NCI-H748 (cell line): ENCODE data around the gene ACSS2.
"Not testable (repeated sequence)": the region's sequence is repeated elsewhere in the genome, so short reads cannot be mapped to it uniquely, and the experiment has no call there.

Source experiments
- DNase-seq: peaks from one replicate; lab custom pipeline; 2025; ENCODE audit not compliant: unreplicated experiment; lab: John Stamatoyannopoulos, UW

ACSS2 gene

DNA sequence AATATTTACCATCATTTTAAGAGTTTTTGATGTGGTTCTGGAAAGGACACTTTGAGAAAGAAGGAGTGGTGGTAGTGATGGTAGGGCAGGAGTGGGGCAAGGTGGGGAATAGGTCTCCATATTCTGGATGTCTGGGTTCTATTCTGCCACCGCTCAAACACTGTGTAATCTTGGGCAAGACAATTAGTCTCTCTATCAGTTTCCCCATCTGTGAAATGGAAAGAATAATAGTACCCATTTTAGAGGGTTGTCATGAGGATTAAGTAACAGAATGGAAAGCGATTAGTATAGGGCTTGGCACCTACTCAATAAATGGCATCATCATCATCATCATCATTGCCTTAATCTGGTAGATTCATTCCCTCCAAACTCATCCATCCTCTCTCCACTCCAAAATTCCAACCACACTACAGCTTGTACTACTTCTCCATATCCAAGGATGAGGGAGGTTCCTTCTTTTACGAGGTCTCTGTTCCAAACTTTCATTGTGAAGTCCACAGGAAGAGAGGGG, 2.8 kb upstream of the ACSS2 start:
- DNase-seq: no peak

DNA sequence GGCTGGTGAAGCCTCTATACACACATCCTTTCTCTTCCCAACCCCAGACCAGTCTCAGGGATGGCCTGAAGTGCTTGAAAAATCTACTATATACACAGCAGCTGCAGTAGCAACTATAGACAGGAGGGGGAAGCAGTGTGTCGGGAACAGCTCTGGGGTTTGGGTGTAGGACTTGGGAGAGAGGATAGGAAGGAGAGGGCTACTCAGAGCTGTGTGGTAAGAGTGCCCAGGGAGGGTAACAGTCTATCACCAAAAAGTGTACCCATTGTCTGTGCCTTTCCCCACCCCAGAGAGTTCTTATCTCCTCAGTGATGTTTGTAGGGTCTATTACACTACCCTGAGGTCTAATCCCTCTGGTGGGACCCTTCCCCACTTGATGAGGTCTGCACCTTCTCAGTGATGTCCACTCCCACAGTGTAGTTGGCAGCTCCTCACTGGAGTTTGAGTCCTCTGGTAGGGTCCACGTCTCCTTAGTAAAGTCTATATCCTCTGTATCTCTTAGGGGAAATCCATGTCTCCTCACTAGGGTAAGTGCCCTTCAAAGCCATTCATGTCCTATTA, 2.2 kb upstream of the ACSS2 start:
- DNase-seq: peak; percentile 78

- DNase-seq: peak; percentile 97
Measured at GRCh38 chr20:34875642-34876405, 588 bp upstream of the ACSS2 start.

DNA sequence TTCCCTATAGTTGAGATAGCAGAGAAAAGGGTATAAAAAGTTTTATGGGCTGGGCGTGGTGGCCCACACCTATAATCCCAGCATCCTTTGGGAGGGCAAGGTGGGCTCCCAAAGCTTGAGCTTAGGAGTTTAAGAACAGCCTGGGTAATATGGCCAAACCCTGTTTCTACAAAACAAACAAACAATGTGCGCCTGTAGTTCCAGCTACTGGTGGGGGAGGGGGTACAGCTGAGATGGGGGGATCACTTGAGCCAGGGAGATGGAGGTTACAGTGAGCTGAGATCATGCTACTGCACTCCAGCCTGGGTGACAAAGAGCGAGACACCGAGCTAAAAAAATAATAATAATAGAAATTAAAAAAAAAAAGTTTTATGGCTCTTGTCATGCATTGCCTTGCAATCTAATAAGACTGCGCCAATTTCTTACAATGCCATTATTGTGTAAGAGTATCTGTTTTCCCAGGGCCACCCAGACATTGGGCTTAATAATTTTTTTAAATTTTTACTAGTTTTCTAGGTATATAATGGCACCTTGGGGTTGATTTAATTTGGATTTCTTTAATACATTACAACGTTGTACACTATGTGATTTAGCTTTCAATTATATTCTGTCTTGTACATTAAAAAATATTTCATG, 3.9 kb downstream of the ACSS2 start:
- no peak for DNase-seq

DNA sequence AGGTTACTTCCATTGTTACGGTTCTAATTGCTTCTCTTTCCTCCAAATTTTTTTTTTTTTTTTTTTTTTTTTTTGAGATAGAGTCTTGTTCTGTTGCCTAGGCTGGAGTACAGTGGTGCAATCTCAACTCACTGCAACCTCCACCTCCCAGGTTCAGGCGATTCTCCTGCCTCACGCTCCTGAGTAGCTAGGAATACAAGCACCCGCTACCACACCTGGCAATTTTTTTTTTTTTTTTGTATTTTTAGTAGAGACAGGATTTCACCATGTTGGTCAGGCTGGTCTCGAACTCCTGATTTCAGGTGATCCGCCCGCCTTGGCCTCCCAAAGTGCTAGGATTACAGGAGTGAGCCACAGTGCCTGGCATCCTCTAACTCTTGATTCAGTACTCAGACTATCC, 4.6 kb downstream of the ACSS2 start:
- DNase-seq: not testable (repeated sequence)

DNA sequence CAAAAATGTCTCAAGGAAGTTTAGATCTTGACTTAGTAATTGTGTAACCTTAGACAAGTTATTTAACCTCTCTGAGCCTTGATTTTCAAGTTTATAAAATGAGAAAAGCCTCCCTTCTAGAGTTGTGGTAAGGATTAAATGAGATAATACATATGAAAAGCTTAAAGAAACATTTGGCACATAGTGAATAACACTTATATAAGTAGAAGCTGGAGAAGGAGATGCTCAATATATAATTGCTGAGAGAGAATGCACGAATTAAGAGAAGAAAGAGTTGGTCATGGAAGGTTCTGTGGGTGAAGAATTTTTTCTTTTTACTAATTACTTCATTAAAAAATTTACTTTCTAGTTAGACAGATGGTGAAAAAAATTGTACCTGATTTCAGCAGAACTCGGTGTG, 5.3 kb downstream of the ACSS2 start:
- no peak for DNase-seq

DNA sequence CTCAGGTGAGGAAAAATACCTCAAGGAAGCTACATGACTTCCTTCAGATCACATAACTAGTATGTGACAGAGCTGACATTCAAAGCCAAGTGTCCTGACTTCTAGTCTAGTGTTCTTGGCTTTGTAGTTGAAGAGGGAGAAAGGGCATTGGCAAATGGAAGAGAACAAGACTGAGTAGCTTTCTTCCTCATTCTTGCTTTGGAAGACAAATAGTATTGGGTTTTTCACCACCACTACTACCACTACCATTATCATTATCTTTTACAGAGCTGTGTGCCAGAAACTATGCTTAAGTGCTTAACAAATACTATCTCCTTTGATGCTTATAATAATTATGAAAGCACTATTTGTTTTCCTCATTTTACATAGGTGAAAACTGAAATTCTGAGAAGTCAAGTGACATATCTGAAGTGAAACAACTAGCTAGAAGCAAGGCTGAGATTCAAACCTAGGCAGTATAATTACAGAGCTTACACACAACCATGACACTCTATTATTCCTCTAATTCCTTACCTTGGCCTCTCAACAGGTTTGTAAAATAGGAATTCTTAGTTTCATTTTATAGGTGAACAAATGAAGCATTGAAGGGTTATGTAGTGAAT, 6.8 kb downstream of the ACSS2 start:
- no peak for DNase-seq

- no peak for DNase-seq
Measured at GRCh38 chr20:34883809-34884208, 7.4 kb downstream of the ACSS2 start.

- DNase-seq: no peak
Measured at GRCh38 chr20:34884260-34884659, 7.8 kb downstream of the ACSS2 start.

GRCh38 chr20:34886122-34886521, 9.7 kb downstream of the ACSS2 start:
- DNase-seq: no peak

DNA sequence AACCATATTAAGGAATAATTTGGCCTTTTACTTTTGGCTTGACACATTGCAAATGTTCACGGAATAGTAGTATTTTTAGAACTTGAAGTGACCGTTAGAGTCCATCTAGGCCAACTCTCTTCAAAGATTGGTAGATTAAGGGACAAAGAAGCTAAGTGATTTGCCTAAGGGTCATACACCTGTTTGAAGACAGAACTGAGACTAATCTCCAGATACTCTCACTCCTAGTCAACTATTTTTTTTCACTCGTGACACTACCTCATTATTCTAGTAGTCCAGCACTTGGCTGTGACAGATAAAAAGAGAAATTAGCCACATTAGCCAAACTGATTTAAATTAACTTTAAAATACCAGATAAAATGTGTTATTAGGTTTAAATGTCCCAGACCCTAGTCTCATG, 10.6 kb downstream of the ACSS2 start:
- no peak for DNase-seq

DNA sequence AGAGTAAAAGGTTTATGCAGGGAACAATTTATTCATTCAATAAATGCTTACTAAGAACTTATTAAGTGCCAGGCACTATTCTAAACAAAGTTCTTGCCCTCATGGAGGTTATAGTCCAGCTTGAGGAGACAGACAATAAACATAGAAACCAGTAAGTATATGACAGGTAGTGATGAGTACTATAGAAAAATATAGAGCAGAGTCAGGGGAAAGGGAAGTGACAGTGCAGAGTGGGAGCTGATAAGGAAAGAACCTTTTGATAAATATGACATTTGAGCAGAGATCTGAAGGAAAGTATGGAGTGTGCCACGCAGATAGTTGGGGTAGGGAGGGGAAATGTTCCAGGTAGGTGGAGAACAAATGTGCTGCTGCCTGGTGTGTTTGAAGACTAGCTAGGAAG, 12.1 kb downstream of the ACSS2 start:
- no peak for DNase-seq

GRCh38 chr20:34891166-34892062, 15.0 kb downstream of the ACSS2 start:
- no peak for DNase-seq

- DNase-seq: no peak
Measured at GRCh38 chr20:34892671-34893070, 16.3 kb downstream of the ACSS2 start.

GRCh38 chr20:34894723-34895122, 18.3 kb downstream of the ACSS2 start:
- no peak for DNase-seq

- DNase-seq: no peak
Measured at GRCh38 chr20:34895465-34895864, 19.1 kb downstream of the ACSS2 start.

- DNase-seq: no peak
Measured at GRCh38 chr20:34896086-34896621, 19.7 kb downstream of the ACSS2 start.

- DNase-seq: not testable (repeated sequence)
Measured at GRCh38 chr20:34898129-34898528, 21.7 kb downstream of the ACSS2 start.

- not testable (repeated sequence) for DNase-seq
Measured at GRCh38 chr20:34898731-34899130, 22.3 kb downstream of the ACSS2 start.

- DNase-seq: no peak
Measured at GRCh38 chr20:34904202-34904621, 27.8 kb downstream of the ACSS2 start.
